ENCODE results near the gene DDX39A.

The DDX39A gene

GRCh38 chr19:14443632-14444216 lies 24.6 kb upstream of the DDX39A start:
- no peak for TF ChIP-seq CTCF (IDR thresholded peaks at IDR 0.05)
- no peaks in the 10 kb centered on the region for H3K27me3 ChIP-seq
- H3K36me3 ChIP-seq, result peaks cover 67 to 81% (median 81%) of the 10 kb centered on the region in 3 donors
- no peaks in the 10 kb centered on the region for H3K9me3 ChIP-seq
- DNase-seq, result no peak
- intact Hi-C loops (cut with DNase I; ENCODE audit: low total_unique reads), result no loop called here
- H3K27ac ChIP-seq, result no peak overlapping the region
- H3K4me3 ChIP-seq, result no peak overlapping the region
- peaks cover 0 to 6% (median 0%) of the 10 kb centered on the region in 4 donors for H3K4me1 ChIP-seq

GRCh38 chr19:14442891-14443631 lies 23.9 kb upstream of the DDX39A start:
- Histone ChIP-seq H3K27me3 (no peaks in the 10 kb centered on the region), H3K36me3 (peaks cover 60 to 75% (median 74%) of the 10 kb centered on the region in 3 donors), H3K27ac (no peak overlapping the region), H3K4me1 (peaks cover 0 to 6% (median 0%) of the 10 kb centered on the region in 4 donors), H3K4me3 (no peak overlapping the region), H3K9me3 (no peaks in the 10 kb centered on the region)
- TF ChIP-seq CTCF (IDR thresholded peaks at IDR 0.05), result no peak
- no peak for DNase-seq
- intact Hi-C loops (cut with DNase I; ENCODE audit: low total_unique reads), result no loop called here

GRCh38 chr19:14441041-14441938 lies 22.1 kb upstream of the DDX39A start:
- Histone ChIP-seq H3K27me3 (no peaks in the 10 kb centered on the region), H3K9me3 (no peaks in the 10 kb centered on the region), H3K4me3 (no peak overlapping the region), H3K4me1 (peaks cover 0 to 6% (median 0%) of the 10 kb centered on the region in 4 donors), H3K27ac (no peak overlapping the region), H3K36me3 (peaks cover 44 to 57% (median 57%) of the 10 kb centered on the region in 3 donors)
- no peak for DNase-seq
- no peak for TF ChIP-seq CTCF (IDR thresholded peaks at IDR 0.05)
- intact Hi-C loops (cut with DNase I; ENCODE audit: low total_unique reads), result no loop called here

GRCh38 chr19:14440049-14440448 lies 20.9 kb upstream of the DDX39A start:
- H3K27me3 ChIP-seq, result no peaks in the 10 kb centered on the region
- peak; percentile 80 to 81 for DNase-seq
- H3K4me1 ChIP-seq, result peaks cover 0 to 13% (median 5%) of the 10 kb centered on the region in 4 donors
- H3K4me3 ChIP-seq, result peak overlapping the region in 1 of 2 donors; percentile 16
- intact Hi-C loops (cut with DNase I; ENCODE audit: low total_unique reads), result no loop called here
- H3K27ac ChIP-seq, result no peak overlapping the region
- no peak for TF ChIP-seq CTCF (IDR thresholded peaks at IDR 0.05)
- H3K36me3 ChIP-seq, result peaks cover 38 to 45% (median 44%) of the 10 kb centered on the region in 3 donors
- H3K9me3 ChIP-seq, result no peaks in the 10 kb centered on the region

- H3K27ac ChIP-seq, result no peak overlapping the region
- H3K9me3 ChIP-seq, result no peaks in the 10 kb centered on the region
- no peak for TF ChIP-seq CTCF (IDR thresholded peaks at IDR 0.05)
- H3K27me3 ChIP-seq, result no peaks in the 10 kb centered on the region
- H3K4me1 ChIP-seq, result peaks cover 0 to 23% (median 15%) of the 10 kb centered on the region in 4 donors
- H3K4me3 ChIP-seq, result no peak overlapping the region
- peaks cover 28 to 34% (median 34%) of the 10 kb centered on the region in 3 donors for H3K36me3 ChIP-seq
- no peak for DNase-seq
- intact Hi-C loops (cut with DNase I; ENCODE audit: low total_unique reads), result loop anchor here (5.0 kb wide), 1 partner anchor 33 kb away; no protein-coding TSS in a partner anchor
Measured at GRCh38 chr19:14439014-14439413, 19.9 kb upstream of the DDX39A start.
